ENCODE results near the gene PI3. TPM values are rescaled to one million over a fixed set of nuclear protein-coding genes. Genes with fewer than 3 reads are reported as not detected.

PI3 gene
- total RNA-seq, 1 experiment from 2014 or later, result not detected

GRCh38 chr20:45183084-45183483 is 8.4 kb downstream of the PI3 start:
- H3K9ac ChIP-seq (ENCODE audit: low read length), result no peak overlapping the region
- H3K4me3 ChIP-seq (replicated peaks in 1 of 2; ENCODE audit: low read depth in 1 of 2, low read length in 2 of 2), result no peak overlapping the region
- ATAC-seq (no peak), DNase-seq (ENCODE audit: low read depth, low spot score) (no peak)
- no peaks in the 10 kb centered on the region for H4K20me1 ChIP-seq (ENCODE audit: insufficient read depth)
- no peak overlapping the region for H2AFZ ChIP-seq (ENCODE audit: low read depth, low read length, poor library complexity, severe bottlenecking)
- TF ChIP-seq TCF7L2 (IDR thresholded peaks at IDR 0.05; ENCODE audit: borderline replicate concordance, extremely low read depth, insufficient read depth, insufficient read length) (no peak), SP1 (IDR thresholded peaks at IDR 0.05; ENCODE audit: low read depth) (no peak), JUND (IDR thresholded peaks at IDR 0.05) (no peak), ZNF274 (IDR thresholded peaks at IDR 0.05; ENCODE audit: low read depth, low read length) (no peak), SIN3A (IDR thresholded peaks at IDR 0.05; ENCODE audit: low read depth) (no peak), POLR2AphosphoS5 (IDR thresholded peaks at IDR 0.05; ENCODE audit: low read depth, low read length) (no peak), CTCF (IDR thresholded peaks at IDR 0.05 in 2 of 3, conservative IDR thresholded peaks at IDR 0.05 in 1 of 3; ENCODE audit: borderline replicate concordance in 1 of 3, insufficient read depth in 1 of 3, low read depth in 2 of 3, low read length in 2 of 3) (no peak), CEBPB (IDR thresholded peaks at IDR 0.05; ENCODE audit: low read depth) (no peak), CBX3 (IDR thresholded peaks at IDR 0.05; ENCODE audit: low read depth) (no peak), RAD21 (IDR thresholded peaks at IDR 0.05; ENCODE audit: low read depth) (no peak), YY1 (IDR thresholded peaks at IDR 0.05; ENCODE audit: extremely low read depth, insufficient replicate concordance, low read depth, low read length) (no peak), POLR2A (IDR thresholded peaks at IDR 0.05; ENCODE audit: borderline replicate concordance, extremely low read depth, insufficient read depth, insufficient read length) (no peak), EGR1 (IDR thresholded peaks at IDR 0.05; ENCODE audit: low read depth) (no peak), EZH2phosphoT487 (IDR thresholded peaks at IDR 0.05; ENCODE audit: borderline replicate concordance) (no peak), ELF1 (IDR thresholded peaks at IDR 0.05; ENCODE audit: borderline replicate concordance, low read depth) (no peak), EZH2 (IDR thresholded peaks at IDR 0.05) (no peak), FOSL1 (IDR thresholded peaks at IDR 0.05; ENCODE audit: low read depth) (no peak)
- TF ChIP-seq, protein P1, sequence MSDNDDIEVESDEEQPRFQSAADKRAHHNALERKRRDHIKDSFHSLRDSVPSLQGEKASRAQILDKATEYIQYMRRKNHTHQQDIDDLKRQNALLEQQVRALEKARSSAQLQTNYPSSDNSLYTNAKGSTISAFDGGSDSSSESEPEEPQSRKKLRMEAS (IDR thresholded peaks at IDR 0.05), result no peak
- TF ChIP-seq, protein P2, sequence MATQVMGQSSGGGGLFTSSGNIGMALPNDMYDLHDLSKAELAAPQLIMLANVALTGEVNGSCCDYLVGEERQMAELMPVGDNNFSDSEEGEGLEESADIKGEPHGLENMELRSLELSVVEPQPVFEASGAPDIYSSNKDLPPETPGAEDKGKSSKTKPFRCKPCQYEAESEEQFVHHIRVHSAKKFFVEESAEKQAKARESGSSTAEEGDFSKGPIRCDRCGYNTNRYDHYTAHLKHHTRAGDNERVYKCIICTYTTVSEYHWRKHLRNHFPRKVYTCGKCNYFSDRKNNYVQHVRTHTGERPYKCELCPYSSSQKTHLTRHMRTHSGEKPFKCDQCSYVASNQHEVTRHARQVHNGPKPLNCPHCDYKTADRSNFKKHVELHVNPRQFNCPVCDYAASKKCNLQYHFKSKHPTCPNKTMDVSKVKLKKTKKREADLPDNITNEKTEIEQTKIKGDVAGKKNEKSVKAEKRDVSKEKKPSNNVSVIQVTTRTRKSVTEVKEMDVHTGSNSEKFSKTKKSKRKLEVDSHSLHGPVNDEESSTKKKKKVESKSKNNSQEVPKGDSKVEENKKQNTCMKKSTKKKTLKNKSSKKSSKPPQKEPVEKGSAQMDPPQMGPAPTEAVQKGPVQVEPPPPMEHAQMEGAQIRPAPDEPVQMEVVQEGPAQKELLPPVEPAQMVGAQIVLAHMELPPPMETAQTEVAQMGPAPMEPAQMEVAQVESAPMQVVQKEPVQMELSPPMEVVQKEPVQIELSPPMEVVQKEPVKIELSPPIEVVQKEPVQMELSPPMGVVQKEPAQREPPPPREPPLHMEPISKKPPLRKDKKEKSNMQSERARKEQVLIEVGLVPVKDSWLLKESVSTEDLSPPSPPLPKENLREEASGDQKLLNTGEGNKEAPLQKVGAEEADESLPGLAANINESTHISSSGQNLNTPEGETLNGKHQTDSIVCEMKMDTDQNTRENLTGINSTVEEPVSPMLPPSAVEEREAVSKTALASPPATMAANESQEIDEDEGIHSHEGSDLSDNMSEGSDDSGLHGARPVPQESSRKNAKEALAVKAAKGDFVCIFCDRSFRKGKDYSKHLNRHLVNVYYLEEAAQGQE (IDR thresholded peaks at IDR 0.05; ENCODE audit: low read depth), result no peak
- H3K4me2 ChIP-seq (ENCODE audit: low read length), result no peak overlapping the region
- no TSS peak for BruUV-seq (replicated peaks)
- no peak overlapping the region for H3K27ac ChIP-seq (ENCODE audit: low read depth, low read length)
- ChIA-PET RAD21 (ENCODE audit: low non-redundant PET in 1 of 2, low total read pairs in 2 of 2, uncharacterized antibody in 2 of 2, unreplicated experiment in 2 of 2) (no interaction called here), POLR2A (no interaction called here), CTCF (interaction anchor here (1.1 kb wide), 1 partner anchor 44 kb away, joined by 3 read pairs; no protein-coding TSS in a partner anchor)
- H3K36me3 ChIP-seq (ENCODE audit: control insufficient read depth in 1 of 2, insufficient read depth in 2 of 2, low read length in 2 of 2), result no peaks in the 10 kb centered on the region
- H3K4me1 ChIP-seq (ENCODE audit: control insufficient read depth in 1 of 2, insufficient read depth in 2 of 2, low read length in 2 of 2), result no peaks in the 10 kb centered on the region
- H3K27me3 ChIP-seq (ENCODE audit: insufficient read depth, low read length), result no peaks in the 10 kb centered on the region
- no peaks in the 10 kb centered on the region for H3K9me3 ChIP-seq (ENCODE audit: control insufficient read depth in 1 of 2, insufficient read depth in 1 of 2, low read depth in 1 of 2, low read length in 2 of 2)
- H3K79me2 ChIP-seq (ENCODE audit: insufficient read depth, low read length), result no peaks in the 10 kb centered on the region
- no peaks in the 10 kb centered on the region for H3K9me2 ChIP-seq (ENCODE audit: insufficient read depth)
- intact Hi-C loops (cut with micrococcal nuclease), result no loop called here
